ENCODE results near the gene PDE1C. TPM values are rescaled to one million over a fixed set of nuclear protein-coding genes. Genes with fewer than 3 reads are reported as not detected.
"Not testable (repeated sequence)": the region's sequence is repeated elsewhere in the genome, so short reads cannot be mapped to it uniquely, and the experiment has no call there.

The PDE1C gene
- polyA plus RNA-seq, 1 donor: 3.0 TPM

GRCh38 chr7:31850601-31851000, 219.6 kb downstream of the PDE1C start:
- no peak for DNase-seq (ENCODE audit: low read depth)

GRCh38 chr7:31850066-31850465, 220.1 kb downstream of the PDE1C start:
- DNase-seq (ENCODE audit: low read depth): no peak

- no peak for DNase-seq (ENCODE audit: low read depth)
Observed at GRCh38 chr7:31835471-31835870, 234.7 kb downstream of the PDE1C start.

GRCh38 chr7:31833625-31834024, 236.6 kb downstream of the PDE1C start:
- not testable (repeated sequence) for DNase-seq (ENCODE audit: low read depth)

- no peak for DNase-seq (ENCODE audit: low read depth)
Observed at GRCh38 chr7:31828520-31828919, 241.7 kb downstream of the PDE1C start.

- no peak for DNase-seq (ENCODE audit: low read depth)
Observed at GRCh38 chr7:31825576-31825975, 244.6 kb downstream of the PDE1C start.

GRCh38 chr7:31819031-31819430, 251.2 kb downstream of the PDE1C start:
- DNase-seq (ENCODE audit: low read depth): no peak

- DNase-seq (ENCODE audit: low read depth): no peak
Observed at GRCh38 chr7:31816810-31817209, 253.4 kb downstream of the PDE1C start.

GRCh38 chr7:31815796-31816195, 254.4 kb downstream of the PDE1C start:
- no peak for DNase-seq (ENCODE audit: low read depth)

- DNase-seq (ENCODE audit: low read depth): no peak
Observed at GRCh38 chr7:31814187-31814586, 256.0 kb downstream of the PDE1C start.

- no peak for DNase-seq (ENCODE audit: low read depth)
Observed at GRCh38 chr7:31811650-31812461, 258.4 kb downstream of the PDE1C start.

- no peak for DNase-seq (ENCODE audit: low read depth)
Observed at GRCh38 chr7:31805209-31805818, 264.9 kb downstream of the PDE1C start.

- no peak for DNase-seq (ENCODE audit: low read depth)
Observed at GRCh38 chr7:31796375-31796774, 273.8 kb downstream of the PDE1C start.

GRCh38 chr7:31794851-31795344, 275.3 kb downstream of the PDE1C start:
- DNase-seq (ENCODE audit: low read depth): no peak

GRCh38 chr7:31791881-31792280, 278.3 kb downstream of the PDE1C start:
- no peak for DNase-seq (ENCODE audit: low read depth)

- DNase-seq (ENCODE audit: low read depth): no peak
Observed at GRCh38 chr7:31788883-31789680, 281.1 kb downstream of the PDE1C start.

- DNase-seq (ENCODE audit: low read depth): no peak
Observed at GRCh38 chr7:31788445-31788844, 281.8 kb downstream of the PDE1C start.

- no peak for DNase-seq (ENCODE audit: low read depth)
Observed at GRCh38 chr7:31786326-31786725, 283.9 kb downstream of the PDE1C start.

- DNase-seq (ENCODE audit: low read depth): no peak
Observed at GRCh38 chr7:31785101-31785500, 285.1 kb downstream of the PDE1C start.

- no peak for DNase-seq (ENCODE audit: low read depth)
Observed at GRCh38 chr7:31783221-31783620, 287.0 kb downstream of the PDE1C start.

- no peak for DNase-seq (ENCODE audit: low read depth)
Observed at GRCh38 chr7:31782411-31782991, 287.7 kb downstream of the PDE1C start.

- DNase-seq (ENCODE audit: low read depth): no peak
Observed at GRCh38 chr7:31778296-31778695, 291.9 kb downstream of the PDE1C start.
